ENCODE measurements around the gene FEZ2. TPM values are rescaled to one million over a fixed set of nuclear protein-coding genes. Genes with fewer than 3 reads are reported as not detected.

Gene FEZ2
- total RNA-seq, 1 donor from 2014 or later, result 20.6 TPM

- intact Hi-C loops (cut with micrococcal nuclease), result no loop called here
Observed at GRCh38 chr2:36562973-36563532, 34.9 kb downstream of the FEZ2 start.

GRCh38 chr2:36562240-36562639 lies 35.7 kb downstream of the FEZ2 start:
- intact Hi-C loops (cut with micrococcal nuclease), result no loop called here

GRCh38 chr2:36561237-36561944 lies 36.6 kb downstream of the FEZ2 start:
- intact Hi-C loops (cut with micrococcal nuclease), result no loop called here

GRCh38 chr2:36560726-36561125 lies 37.2 kb downstream of the FEZ2 start:
- intact Hi-C loops (cut with micrococcal nuclease), result no loop called here

- intact Hi-C loops (cut with micrococcal nuclease), result no loop called here
Observed at GRCh38 chr2:36559221-36559942, 38.6 kb downstream of the FEZ2 start.

GRCh38 chr2:36556842-36557241 lies 41.1 kb downstream of the FEZ2 start:
- intact Hi-C loops (cut with micrococcal nuclease), result no loop called here

GRCh38 chr2:36555789-36556188 lies 42.2 kb downstream of the FEZ2 start:
- intact Hi-C loops (cut with micrococcal nuclease), result no loop called here

GRCh38 chr2:36554531-36554930 lies 43.4 kb downstream of the FEZ2 start:
- intact Hi-C loops (cut with micrococcal nuclease), result no loop called here

GRCh38 chr2:36553683-36554082 lies 44.3 kb downstream of the FEZ2 start:
- intact Hi-C loops (cut with micrococcal nuclease), result no loop called here

GRCh38 chr2:36550006-36550405 lies 48.0 kb downstream of the FEZ2 start:
- intact Hi-C loops (cut with micrococcal nuclease), result no loop called here

- intact Hi-C loops (cut with micrococcal nuclease), result loop anchor here (1.0 to 5.0 kb wide), 3 partner anchors 48 to 577 kb away; no protein-coding TSS in a partner anchor
Observed at GRCh38 chr2:36549165-36549574, 48.8 kb downstream of the FEZ2 start.

- intact Hi-C loops (cut with micrococcal nuclease), result loop anchor here (5.0 kb wide), 2 partner anchors 114 to 576 kb away; no protein-coding TSS in a partner anchor
Observed at GRCh38 chr2:36547906-36548305, 50.1 kb downstream of the FEZ2 start.

GRCh38 chr2:36545871-36546416 lies 52.0 kb downstream of the FEZ2 start:
- intact Hi-C loops (cut with micrococcal nuclease), result loop anchor here (5.0 kb wide), 2 partner anchors 116 to 574 kb away; no protein-coding TSS in a partner anchor

GRCh38 chr2:36544638-36545338 lies 53.2 kb downstream of the FEZ2 start:
- intact Hi-C loops (cut with micrococcal nuclease), result loop anchor here (5.0 kb wide), 2 partner anchors 118 to 572 kb away; no protein-coding TSS in a partner anchor

GRCh38 chr2:36541891-36542595 lies 55.9 kb downstream of the FEZ2 start:
- intact Hi-C loops (cut with micrococcal nuclease), result no loop called here

GRCh38 chr2:36540986-36541754 lies 56.8 kb downstream of the FEZ2 start:
- intact Hi-C loops (cut with micrococcal nuclease), result no loop called here

- intact Hi-C loops (cut with micrococcal nuclease), result no loop called here
Observed at GRCh38 chr2:36539631-36540030, 58.3 kb downstream of the FEZ2 start.

GRCh38 chr2:36538335-36538734 lies 59.6 kb downstream of the FEZ2 start:
- intact Hi-C loops (cut with micrococcal nuclease), result no loop called here

GRCh38 chr2:36536776-36537175 lies 61.2 kb downstream of the FEZ2 start:
- intact Hi-C loops (cut with micrococcal nuclease), result no loop called here

- intact Hi-C loops (cut with micrococcal nuclease), result no loop called here
Observed at GRCh38 chr2:36535099-36535498, 62.9 kb downstream of the FEZ2 start.

All from T-helper 1 cell treated with Interleukin-12 subunit alpha and Interleukin-12 subunit beta and Interleukin-4 antibody, amounts not matched to agents 30 ng/mL and 1 ng/mL, for 36 hours (primary cell).